Tibial nerve (tissue), 3 donors: Measurements from ENCODE around the gene SPON1.

Source experiments
- CTCF ChIP-seq, 5 experiments: fragments of 200-600 bp in 3 of 5; fragments of 450-650 bp in 2 of 5; sonication (generic) in 3 of 5; IDR thresholded peaks; one replicate each; pipeline ENCODE4 v1.5.1; 2016 to 2019; ENCODE audit warnings: antibody characterized with exemption in 5 of 5, mild to moderate bottlenecking in 3 of 5, moderate library complexity in 2 of 5
- POLR2A ChIP-seq, 2 donors: fragments of 450-650 bp; IDR thresholded peaks; one replicate each; pipeline ENCODE4 v1.6.1; 2017; ENCODE audit warnings: antibody characterized with exemption in 2 of 2, mild to moderate bottlenecking in 2 of 2, moderate library complexity in 2 of 2

GRCh38 chr11:14259878-14260277, 297.4 kb downstream of the SPON1 start:
- TF ChIP-seq POLR2A (IDR thresholded peaks at IDR 0.05) (no peak), CTCF (IDR thresholded peaks at IDR 0.05) (no peak)
